ENCODE data around the gene TYMP.
"Not testable (repeated sequence)": the region's sequence is repeated elsewhere in the genome, so short reads cannot be mapped to it uniquely, and the experiment has no call there.

TYMP gene

DNA sequence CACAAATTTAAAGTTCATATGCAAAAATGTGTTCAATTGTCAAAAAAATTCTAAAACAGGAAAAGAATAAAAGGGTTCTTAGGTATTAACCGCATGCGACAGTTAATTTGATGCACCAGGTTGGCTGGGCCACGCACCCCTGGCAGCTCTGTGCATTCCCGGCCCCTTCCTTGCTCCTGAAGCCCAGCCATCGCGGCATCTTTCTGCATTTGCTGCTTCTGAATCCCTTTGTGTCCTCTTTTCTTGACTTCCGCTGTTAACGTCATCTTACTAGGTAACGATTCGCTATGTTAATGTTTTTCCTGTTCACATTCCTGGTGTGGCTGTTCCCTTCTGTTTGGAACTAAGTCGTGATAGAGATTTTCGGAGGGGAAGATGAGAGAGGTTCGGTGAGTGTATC, 8.0 kb upstream of the TYMP start:
- DNase-seq (ENCODE audit: low read depth) = no peak

DNA sequence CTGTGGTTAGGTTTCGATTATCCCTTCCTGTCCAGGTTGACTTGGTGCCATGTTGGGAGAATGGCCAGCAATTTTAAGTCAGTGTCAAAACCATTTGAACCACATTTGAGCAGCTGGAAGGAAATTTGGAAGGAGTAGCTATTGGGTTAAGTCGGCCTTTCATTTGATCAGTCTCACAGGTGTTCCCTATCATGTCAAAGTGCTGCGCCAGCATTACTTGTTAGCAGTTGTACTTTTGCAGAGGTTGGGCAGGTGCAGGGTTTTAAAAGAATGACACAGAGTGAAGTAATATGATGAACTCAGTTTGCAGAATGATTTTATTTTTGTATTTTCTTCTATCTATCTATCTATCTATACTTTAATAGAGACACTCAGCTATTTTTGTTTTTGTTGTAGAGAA, 6.4 kb upstream of the TYMP start:
- no peak for DNase-seq (ENCODE audit: low read depth)

- DNase-seq (ENCODE audit: low read depth) = no peak
Observed at GRCh38 chr22:50535113-50535512, 5.3 kb upstream of the TYMP start.

DNA sequence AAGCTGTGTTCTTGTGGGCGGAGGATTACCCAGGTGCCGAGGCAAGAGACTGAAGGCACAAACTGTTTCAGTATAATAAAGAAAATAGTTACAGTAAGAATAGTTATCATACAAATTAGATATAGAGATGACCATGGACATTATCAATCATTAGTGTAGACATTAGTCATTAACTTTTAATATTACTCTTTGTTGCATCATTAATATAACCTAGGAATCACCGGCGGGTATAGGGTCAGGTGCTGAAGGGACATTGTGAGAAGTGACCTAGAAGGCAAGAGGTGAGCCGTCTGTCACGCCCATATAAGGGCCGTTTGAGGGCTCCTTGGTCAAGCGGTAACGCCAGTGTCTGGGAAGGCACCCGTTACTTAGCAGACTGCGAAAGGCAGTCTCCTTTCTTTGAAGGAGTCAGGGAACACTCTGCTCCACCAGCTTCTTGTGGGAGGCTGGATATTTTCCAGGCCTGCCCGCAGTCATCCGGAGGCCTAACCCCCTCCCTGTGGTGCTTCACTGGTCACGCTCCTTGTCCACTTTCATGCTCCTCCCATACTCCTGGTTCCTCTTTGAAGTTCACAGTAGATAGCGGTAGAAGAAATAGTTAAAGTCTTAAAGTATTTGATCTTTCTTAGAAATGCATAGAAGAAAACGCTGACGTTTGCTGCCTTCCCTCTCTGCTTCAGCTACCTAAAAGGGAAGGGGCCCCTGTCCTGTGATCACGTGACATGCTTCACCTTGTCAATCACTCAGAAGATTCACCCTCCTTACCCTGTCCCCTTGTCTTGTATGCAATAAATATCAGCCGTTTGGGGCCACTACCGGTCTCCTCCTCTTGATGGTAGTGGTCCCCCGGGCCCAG, 4.3 kb upstream of the TYMP start:
- not testable (repeated sequence) for DNase-seq (ENCODE audit: low read depth)

- no peak for DNase-seq (ENCODE audit: low read depth)
Observed at GRCh38 chr22:50532824-50533796, 3.3 kb upstream of the TYMP start.

- DNase-seq (ENCODE audit: low read depth) = no peak
Observed at GRCh38 chr22:50531962-50532674, 2.3 kb upstream of the TYMP start.

- DNase-seq (ENCODE audit: low read depth) = no peak
Observed at GRCh38 chr22:50531546-50531961, 1.7 kb upstream of the TYMP start.

- no peak for DNase-seq (ENCODE audit: low read depth)
Observed at GRCh38 chr22:50530877-50531545, 1.2 kb upstream of the TYMP start.

DNA sequence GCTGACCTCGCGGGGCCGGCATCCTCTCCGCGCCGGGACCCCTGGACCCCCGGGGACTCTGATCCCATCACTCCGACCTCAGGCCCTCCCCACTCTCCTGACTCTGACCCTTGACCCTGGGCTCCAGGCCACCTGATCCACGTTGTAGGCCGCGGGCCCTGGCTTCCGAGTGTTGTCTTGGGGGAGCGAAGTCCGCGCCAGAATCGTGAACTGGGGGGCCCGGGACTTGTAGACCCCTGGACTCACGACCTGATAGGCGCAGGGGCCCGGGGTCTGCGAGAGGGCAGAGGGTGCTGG, 716 bp upstream of the TYMP start:
- DNase-seq (ENCODE audit: low read depth) = no peak

GRCh38 chr22:50529416-50529896, 356 bp downstream of the TYMP start:
- DNase-seq (ENCODE audit: low read depth) = no peak

GRCh38 chr22:50528682-50529415, 963 bp downstream of the TYMP start:
- no peak for DNase-seq (ENCODE audit: low read depth)

- no peak for DNase-seq (ENCODE audit: low read depth)
Observed at GRCh38 chr22:50527921-50528681, 1.7 kb downstream of the TYMP start.

DNA sequence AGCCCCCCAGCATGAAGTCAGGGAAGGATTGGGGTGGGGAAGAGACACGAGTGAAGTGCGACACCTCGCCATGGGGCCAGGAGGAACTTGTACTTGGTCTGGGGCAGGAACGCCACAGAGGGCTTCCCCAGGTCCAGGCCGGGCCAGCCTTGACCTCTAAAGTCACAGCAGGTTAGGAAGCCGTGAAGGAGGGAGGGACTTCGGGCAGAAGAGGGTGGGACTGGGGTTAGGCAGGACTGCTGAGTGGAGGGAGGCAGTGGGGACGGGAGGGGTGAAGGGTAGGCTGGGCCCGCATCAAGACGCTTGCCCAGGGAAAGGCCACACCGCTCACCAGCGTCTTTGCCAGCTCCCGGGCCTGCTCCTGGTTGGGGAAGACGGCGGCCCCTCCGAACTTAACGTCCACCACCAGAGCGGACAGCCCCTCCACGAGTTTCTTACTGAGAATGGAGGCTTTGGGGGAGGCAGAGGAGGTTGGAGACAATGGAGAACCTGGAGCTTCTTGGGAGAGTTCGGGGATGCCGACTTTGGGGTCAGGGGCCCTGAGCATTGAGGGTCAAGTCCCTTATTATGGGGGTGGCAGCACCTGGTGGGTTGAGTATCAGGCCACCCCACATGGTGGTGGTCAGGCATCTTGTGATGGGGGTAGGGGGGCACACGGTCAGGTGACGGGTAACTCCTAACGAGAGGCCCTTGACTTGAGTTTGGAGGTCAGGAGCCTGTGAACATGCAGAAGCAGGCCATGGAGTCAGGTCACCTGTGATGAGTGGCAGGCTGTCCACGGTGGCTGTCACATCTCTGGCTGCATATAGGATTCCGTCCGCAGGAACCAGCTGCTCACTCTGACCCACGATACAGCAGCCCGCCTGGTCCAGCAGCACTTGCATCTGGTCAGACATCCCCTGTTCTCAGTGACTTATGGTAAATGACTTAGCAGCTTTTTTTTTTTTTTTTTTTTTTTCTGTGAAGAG, 2.7 kb downstream of the TYMP start:
- DNase-seq (ENCODE audit: low read depth) = no peak

GRCh38 chr22:50526108-50526833, 3.5 kb downstream of the TYMP start:
- DNase-seq (ENCODE audit: low read depth) = no peak

DNA sequence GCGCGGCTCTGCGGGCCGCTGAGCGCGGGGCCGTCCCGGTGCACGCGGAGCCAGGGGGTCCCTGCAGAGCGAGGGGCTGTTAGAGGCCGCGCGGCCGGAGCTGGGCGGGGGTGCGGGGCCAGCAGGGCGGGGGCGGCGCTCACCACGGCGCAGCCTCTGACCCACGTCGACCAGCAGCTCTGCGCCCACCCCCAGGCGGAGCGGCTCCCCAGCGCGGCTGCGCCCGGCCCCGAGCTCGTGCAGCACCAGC, 4.0 kb downstream of the TYMP start:
- no peak for DNase-seq (ENCODE audit: low read depth)

DNA sequence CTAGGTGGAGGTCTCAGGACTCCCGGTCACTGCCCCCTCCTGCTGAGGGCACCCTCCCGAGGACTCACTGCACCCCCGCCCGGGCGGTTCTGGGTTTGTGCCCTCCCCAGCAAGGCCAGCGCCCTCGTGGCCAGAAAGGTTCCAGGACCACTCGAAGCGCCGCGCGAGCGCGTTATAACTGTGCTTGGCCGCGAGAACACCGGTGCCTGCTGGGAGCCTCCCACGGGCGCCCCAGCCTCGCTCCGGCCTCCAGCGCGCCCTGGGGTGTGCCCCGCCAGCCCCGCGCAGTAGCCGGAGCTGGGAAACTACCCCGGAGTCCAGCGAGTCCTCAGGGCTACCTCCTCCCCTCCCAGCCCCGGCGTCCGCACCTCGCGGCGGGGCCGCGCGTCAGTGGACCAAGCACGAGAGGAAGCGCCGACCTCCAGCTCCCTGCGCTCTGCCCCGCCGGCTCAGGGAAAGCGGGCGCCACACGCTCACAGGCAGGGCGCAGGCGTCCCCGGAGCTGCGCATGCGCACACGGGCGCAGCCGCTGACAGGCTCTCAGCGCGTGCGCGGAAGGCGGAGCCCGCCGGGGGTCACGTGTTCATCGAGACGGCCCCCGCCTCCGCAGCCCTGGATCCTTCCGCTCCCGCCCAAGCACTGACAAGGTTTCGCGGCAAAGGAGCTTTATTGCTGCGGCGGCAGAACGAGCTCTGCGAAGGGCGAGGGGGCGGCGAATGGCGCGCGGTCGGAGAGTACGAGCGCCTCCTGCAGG, 4.5 kb downstream of the TYMP start, which contains the start of gene SCO2:
SCO2 (minus strand) TSS at position 495 of the 754 bp plus-strand sequence. CDS start 1,187 bp downstream, outside the sequence.
- DNase-seq (ENCODE audit: low read depth) = peak; percentile 79

- DNase-seq (ENCODE audit: low read depth) = no peak
Observed at GRCh38 chr22:50524676-50525103, 5.1 kb downstream of the TYMP start.

All from HS-27A (cell line).